ENCODE results near the gene SLC39A7. TPM values are rescaled to one million over a fixed set of nuclear protein-coding genes. Genes with fewer than 3 reads are reported as not detected.

Gene SLC39A7
- total and polyA plus RNA-seq, 2 of the 13 experiments (the other 11 are each of a cell fraction or from before 2014, with no cell fraction given): 142 to 229 TPM

- TF ChIP-seq TCF12 (IDR thresholded peaks at IDR 0.05) (no peak), TCF12 (CRISPR knock-in tag; IDR thresholded peaks at IDR 0.05) (no peak), CCDC6 (CRISPR knock-in tag; IDR thresholded peaks at IDR 0.05) (peak; percentile 93), ZBTB2 (CRISPR knock-in tag; IDR thresholded peaks at IDR 0.05; ENCODE audit: low read depth) (peak; percentile 87), ZNF510 (CRISPR knock-in tag; IDR thresholded peaks at IDR 0.05; ENCODE audit: low read depth) (no peak), XBP1 (CRISPR knock-in tag; IDR thresholded peaks at IDR 0.05) (no peak), ATAD3A (CRISPR knock-in tag; IDR thresholded peaks at IDR 0.05) (no peak), HOXA7 (CRISPR knock-in tag; IDR thresholded peaks at IDR 0.05) (peak; percentile 14; the same call in 1 of the 2 replicates), MIER2 (CRISPR knock-in tag; IDR thresholded peaks at IDR 0.05) (no peak), KLF16 (CRISPR knock-in tag; IDR thresholded peaks at IDR 0.05) (peak in 1 of 2 experiments; percentile 85; a peak in 1 of 4 replicates), MTERF4 (CRISPR knock-in tag; IDR thresholded peaks at IDR 0.05) (no peak), CREBL2 (CRISPR knock-in tag; IDR thresholded peaks at IDR 0.05; ENCODE audit: borderline replicate concordance) (0 out of 2 replicates have a peak, but pooled peaks have one; percentile 18), TP53 (CRISPR knock-in tag; conservative IDR thresholded peaks at IDR 0.05) (0 out of 2 replicates have a peak, but pooled peaks have one; percentile 64), GTF3A (CRISPR knock-in tag; conservative IDR thresholded peaks at IDR 0.05) (no peak), HNRNPK (IDR thresholded peaks at IDR 0.05; ENCODE audit: low read depth, low read length, poor library complexity, severe bottlenecking) (peak; percentile 51), ZNF781 (CRISPR knock-in tag; IDR thresholded peaks at IDR 0.05; ENCODE audit: borderline replicate concordance, not compliant biosample characterization) (no peak), ZNF143 (CRISPR knock-in tag; IDR thresholded peaks at IDR 0.05) (peak; percentile 53; the same call in 1 of the 2 replicates), SAP130 (CRISPR knock-in tag; IDR thresholded peaks at IDR 0.05; ENCODE audit: low read depth) (peak; percentile 87), MAZ (IDR thresholded peaks at IDR 0.05; ENCODE audit: borderline replicate concordance, low read depth, low read length) (peak; percentile 69), MAZ (CRISPR knock-in tag; IDR thresholded peaks at IDR 0.05; ENCODE audit: low read depth) (peak; percentile 96), RBM39 (IDR thresholded peaks at IDR 0.05; ENCODE audit: low read depth, low read length, poor library complexity, severe bottlenecking) (peak; percentile 85), PAF1 (CRISPR knock-in tag; IDR thresholded peaks at IDR 0.05) (no peak), ZNF124 (CRISPR knock-in tag; IDR thresholded peaks at IDR 0.05) (peak; percentile 55; the same call in 1 of the 2 replicates), SAFB2 (CRISPR knock-in tag; IDR thresholded peaks at IDR 0.05; ENCODE audit: borderline replicate concordance, low read depth) (peak; percentile 97), ZNF614 (CRISPR knock-in tag; IDR thresholded peaks at IDR 0.05; ENCODE audit: borderline replicate concordance) (no peak; the same call in 1 of the 2 replicates)
- TF ChIP-seq, protein P1, sequence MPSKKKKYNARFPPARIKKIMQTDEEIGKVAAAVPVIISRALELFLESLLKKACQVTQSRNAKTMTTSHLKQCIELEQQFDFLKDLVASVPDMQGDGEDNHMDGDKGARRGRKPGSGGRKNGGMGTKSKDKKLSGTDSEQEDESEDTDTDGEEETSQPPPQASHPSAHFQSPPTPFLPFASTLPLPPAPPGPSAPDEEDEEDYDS (CRISPR knock-in tag; IDR thresholded peaks at IDR 0.05): peak; percentile 83
These were observed 7.7 kb downstream of the SLC39A7 start, which contains the start of gene RING1 (continued) for GRCh38 chr6:33208091-33208967.
